Transverse colon (tissue), 4 donors: ENCODE measurements around the gene PCSK6.

Experiments used
- POLR2AphosphoS5 ChIP-seq, 3 donors: sonication (generic); formaldehyde crosslinking; IDR thresholded peaks; one replicate each; pipeline ENCODE4 v1.6.1; 2016; ENCODE audit warnings: antibody characterized with exemption in 3 of 3
- TF ChIP-seq, protein P1 (sequence below), 5 experiments: fragments of 200-600 bp in 3 of 5; fragments of 450-650 bp in 2 of 5; sonication (generic) in 3 of 5; IDR thresholded peaks; 1 replicate in 2 of 5; 2 replicates in 3 of 5; pipeline ENCODE4 v1.5.1; 2016 to 2017; ENCODE audit warnings: antibody characterized with exemption in 5 of 5, inconsistent platforms in 3 of 5, mild to moderate bottlenecking in 2 of 5, moderate library complexity in 1 of 5

DNA sequence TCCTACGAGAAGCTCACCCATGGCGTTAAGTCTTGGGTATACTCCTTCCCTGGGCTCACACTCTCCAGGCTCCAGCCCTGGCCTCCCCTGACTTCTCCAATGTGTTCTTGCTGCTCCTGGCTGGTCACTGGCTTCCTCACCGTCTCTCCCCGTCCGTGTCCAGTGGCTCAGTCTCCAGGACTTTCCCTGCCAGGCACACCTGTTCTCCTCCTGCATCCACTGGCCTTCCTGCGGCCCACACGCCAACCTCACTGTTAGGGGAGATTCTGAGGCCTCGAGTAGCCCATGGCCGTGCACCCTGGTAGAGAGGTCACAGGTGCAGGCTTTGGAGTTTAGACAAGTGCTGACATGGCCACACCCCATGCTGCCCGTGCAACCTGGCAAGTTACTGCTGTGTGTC lies 102.5 kb downstream of the PCSK6 start:
- no peak for TF ChIP-seq POLR2AphosphoS5 (IDR thresholded peaks at IDR 0.05)
- TF ChIP-seq, protein P1, sequence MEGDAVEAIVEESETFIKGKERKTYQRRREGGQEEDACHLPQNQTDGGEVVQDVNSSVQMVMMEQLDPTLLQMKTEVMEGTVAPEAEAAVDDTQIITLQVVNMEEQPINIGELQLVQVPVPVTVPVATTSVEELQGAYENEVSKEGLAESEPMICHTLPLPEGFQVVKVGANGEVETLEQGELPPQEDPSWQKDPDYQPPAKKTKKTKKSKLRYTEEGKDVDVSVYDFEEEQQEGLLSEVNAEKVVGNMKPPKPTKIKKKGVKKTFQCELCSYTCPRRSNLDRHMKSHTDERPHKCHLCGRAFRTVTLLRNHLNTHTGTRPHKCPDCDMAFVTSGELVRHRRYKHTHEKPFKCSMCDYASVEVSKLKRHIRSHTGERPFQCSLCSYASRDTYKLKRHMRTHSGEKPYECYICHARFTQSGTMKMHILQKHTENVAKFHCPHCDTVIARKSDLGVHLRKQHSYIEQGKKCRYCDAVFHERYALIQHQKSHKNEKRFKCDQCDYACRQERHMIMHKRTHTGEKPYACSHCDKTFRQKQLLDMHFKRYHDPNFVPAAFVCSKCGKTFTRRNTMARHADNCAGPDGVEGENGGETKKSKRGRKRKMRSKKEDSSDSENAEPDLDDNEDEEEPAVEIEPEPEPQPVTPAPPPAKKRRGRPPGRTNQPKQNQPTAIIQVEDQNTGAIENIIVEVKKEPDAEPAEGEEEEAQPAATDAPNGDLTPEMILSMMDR (IDR thresholded peaks at IDR 0.05): no peak
